Hair follicle dermal papilla cell (primary cell): ENCODE data around the gene OR2A12. TPM values are rescaled to one million over a fixed set of nuclear protein-coding genes. Genes with fewer than 3 reads are reported as not detected.

Experiments
- small RNA-seq: library from RNA; depleted of rRNA; stranded (forward); fragments of <200 nt; gene quantifications from one replicate; pipeline ENCODE3, GENCODE V24; 2012
- total RNA-seq: library from RNA; depleted of rRNA; stranded (reverse); fragments of >200 nt; gene quantifications from 2 replicates; pipeline ENCODE4 v1.2.3, GENCODE V29; 2012

Gene OR2A12
- total RNA-seq: not detected in 2 replicates

DNA sequence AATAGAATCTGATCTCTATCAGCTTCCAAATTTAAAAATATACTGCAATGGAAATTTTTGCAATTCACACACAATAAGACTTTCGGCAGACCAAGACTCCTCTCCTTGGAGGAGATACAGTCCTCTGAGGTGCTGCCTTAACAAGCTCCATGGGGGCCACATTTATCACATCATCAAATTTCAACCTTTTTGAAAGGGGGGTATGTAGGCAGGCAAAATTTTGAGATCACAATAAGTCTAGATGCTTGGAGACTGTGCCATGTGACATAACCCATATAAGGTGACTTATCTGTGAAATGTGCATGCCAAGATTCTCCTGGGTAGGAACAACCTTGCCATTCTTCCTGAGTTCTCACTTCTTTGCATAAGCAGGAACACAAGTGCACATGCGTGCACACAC is at the start of gene OR2A12:
Gene OR2A12, plus strand, starts transcription at position 301 of the 400 bp plus-strand sequence. CDS start 8,830 bp downstream, outside the sequence.

GRCh38 chr7:144048648-144049047 is 37.4 kb upstream of the OR2A12 start, which contains the start of gene OR2A5:
Gene OR2A5 (plus strand): TSS chr7:144048948. CDS start chr7:144050402, 1,454 bp downstream.

DNA sequence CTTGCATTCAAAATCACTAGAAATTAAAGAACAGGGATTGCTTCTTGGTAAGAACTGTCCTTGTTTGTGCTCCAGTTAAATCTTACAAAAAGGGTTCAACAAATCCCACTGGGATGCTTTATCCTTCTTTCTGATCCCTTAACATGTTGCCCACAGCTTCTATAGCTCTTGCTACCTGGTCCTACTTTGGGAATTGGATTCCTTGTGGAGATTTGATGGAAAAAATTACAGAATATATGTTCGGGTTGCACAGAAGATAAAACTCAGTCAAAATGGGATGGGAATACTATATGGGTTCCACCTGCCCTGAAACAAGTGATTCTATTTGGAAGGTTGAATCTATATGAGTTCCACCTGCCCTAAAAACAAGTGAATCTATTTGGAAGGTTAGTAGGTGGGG is 16.6 kb upstream of the OR2A12 start, which contains the start of gene OR2A25:
Gene OR2A25, plus strand, starts transcription at position 301 of the 400 bp plus-strand sequence. CDS start 4,409 bp downstream, outside the sequence.

GRCh38 chr7:144109283-144109682 is 23.2 kb downstream of the OR2A12 start, which contains the start of gene OR2A2:
Gene OR2A2 (plus strand): TSS chr7:144109583. CDS start chr7:144109583, 0 bp downstream.

DNA sequence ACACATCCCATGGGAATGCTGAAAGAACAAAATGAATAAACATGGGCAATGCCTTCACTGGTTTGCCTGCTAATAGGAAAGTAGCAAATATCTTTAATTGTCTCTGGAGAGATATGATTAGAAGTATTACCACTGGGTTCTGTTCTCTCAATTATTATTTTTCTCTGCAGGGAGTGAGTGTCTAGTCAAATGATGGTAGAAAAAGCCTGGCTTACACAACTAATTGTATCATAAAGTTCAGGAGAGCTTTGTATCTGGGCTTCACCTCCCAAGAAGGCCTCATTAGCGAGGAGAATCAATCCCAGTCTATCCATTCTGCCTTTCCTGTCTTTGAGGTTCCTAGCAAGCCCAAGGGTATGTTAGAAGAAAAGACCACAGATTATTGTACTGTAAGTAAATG is 36.8 kb downstream of the OR2A12 start, which contains the start of gene OR2A14:
Gene OR2A14, plus strand, starts transcription at position 301 of the 400 bp plus-strand sequence. CDS start 5,937 bp downstream, outside the sequence.

Small RNA genes lying within 50 kb of the gene (small RNA-seq; reads per million reads assigned to genes)
- gene OR2A41P: not detected

Other genes with a start within 250 kb of the OR2A12 start
- 99.5 and 101 TPM in 2 replicates for gene TCAF1, start 184.1 kb upstream of the OR2A12 start, total RNA-seq
- not detected in 2 replicates for gene OR2F2, start 151.0 kb upstream of the OR2A12 start, total RNA-seq
- not detected in 2 replicates for gene OR2F1, start 131.4 kb upstream of the OR2A12 start, total RNA-seq
- not detected in 2 replicates for gene OR6B1, start 86.0 kb upstream of the OR2A12 start, total RNA-seq
- gene OR2A5, start 37.3 kb upstream of the OR2A12 start, total RNA-seq: not detected in 2 replicates
- not detected in 2 replicates for gene OR2A25, start 16.5 kb upstream of the OR2A12 start, total RNA-seq
- not detected in 2 replicates for gene OR2A2, start 23.3 kb downstream of the OR2A12 start, total RNA-seq
- not detected in 2 replicates for gene OR2A14, start 36.9 kb downstream of the OR2A12 start, total RNA-seq
- gene CTAGE4, start 97.2 kb downstream of the OR2A12 start, total RNA-seq: 0.49 and 1.9 TPM in 2 replicates
- 2.7 and 2.8 TPM in 2 replicates for gene ARHGEF35, start 109.6 kb downstream of the OR2A12 start, total RNA-seq
- under 0.01 TPM in 1 of 2 replicates, not detected in the other for gene OR2A42, start 153.3 kb downstream of the OR2A12 start, total RNA-seq
- gene OR2A7, start 178.5 kb downstream of the OR2A12 start, total RNA-seq: 1.1 and 1.3 TPM in 2 replicates
- gene CTAGE8, start 183.0 kb downstream of the OR2A12 start, total RNA-seq: 0.73 and 1.6 TPM in 2 replicates
- 0.12 and 0.16 TPM in 2 replicates for gene OR2A1, start 226.1 kb downstream of the OR2A12 start, total RNA-seq